K562 (cell line): Measurements from ENCODE around the gene FTO. TPM values are rescaled to one million over a fixed set of nuclear protein-coding genes. Genes with fewer than 3 reads are reported as not detected.

ENCODE experiments used
- ATAC-seq: fragments of 200-7000 bp; cut with Tn5 transposase; 3 replicates; pipeline ENCODE4 v1.9.1; 2020; ENCODE audit warnings: moderate library complexity
- BruUV-seq: library from RNA; stranded (reverse); fragments of 400-500 nt; replicated peaks from 2 replicates; lab custom pipeline; 2021; lab: Mats Ljungman, UMichigan
- CTCF ChIA-PET: fragments of 300-600 bp; formaldehyde crosslinking; extraction: SDS; loops from one replicate; lab custom pipeline; 2021; ENCODE audit warnings: low intra/inter-chr PET ratio; lab: Yijun Ruan, JAX
- POLR2A ChIA-PET: fragments of 300-600, 350-650 bp; sonication (Branson Sonifier 250); formaldehyde crosslinking; extraction: SDS; loops from one replicate; lab custom pipeline; 2021; ENCODE audit warnings: antibody characterized with exemption, inconsistent platforms; lab: Yijun Ruan, JAX
- DNase-seq, 4 experiments: peaks; one replicate each; pipeline versions ENCODE4 v3.0.0 to v3.0.0-alpha.2; 2011 to 2018; ENCODE audit warnings: low spot score in 3 of 4, mixed read lengths in 3 of 4; ENCODE audit errors: extremely low read depth in 1 of 4
- FAIRE-seq: peaks from 2 replicates; lab custom pipeline; 2011; peaks lifted over from hg19 to GRCh38; lab: Jason Lieb, UNC
- H2AFZ ChIP-seq: 2 replicates; pipeline ENCODE4 v1.6.0; 2011; ENCODE audit warnings: low read depth, low read length, control low read depth, inconsistent platforms
- H3K27ac ChIP-seq: fragments of 200-600 bp; 3 replicates; pipeline ENCODE4 v1.8.0; 2011; ENCODE audit warnings: low read depth, mild to moderate bottlenecking, control low read depth, inconsistent platforms, low read length, moderate library complexity, mixed read lengths; ENCODE audit errors: extremely low read depth
- H3K27me3 ChIP-seq, 2 experiments: fragments of 300-600 bp in 1 of 2; 2 replicates in 1 of 2; 3 replicates in 1 of 2; pipeline versions ENCODE4 v1.6.0 to v1.8.0; 2011; ENCODE audit warnings: inconsistent platforms in 2 of 2, low read length in 2 of 2, mild to moderate bottlenecking in 1 of 2, mixed read lengths in 1 of 2, moderate library complexity in 1 of 2; ENCODE audit not compliant: control insufficient read depth in 2 of 2, insufficient read depth in 2 of 2
- H3K36me3 ChIP-seq: fragments of 300-600 bp; 3 replicates; pipeline ENCODE4 v1.8.0; 2011; ENCODE audit warnings: mild to moderate bottlenecking, low read length, inconsistent platforms; ENCODE audit not compliant: control insufficient read depth, insufficient read depth
- H3K4me1 ChIP-seq, 2 experiments: fragments of 200-600 bp in 1 of 2; replicated peaks in 1 of 2; 2 replicates in 1 of 2; 3 replicates in 1 of 2; pipeline versions ENCODE4 v1.5.1 to v1.8.0; 2011; ENCODE audit warnings: inconsistent platforms in 2 of 2, low read length in 2 of 2, mild to moderate bottlenecking in 1 of 2, mixed read lengths in 1 of 2, moderate library complexity in 1 of 2; ENCODE audit not compliant: control insufficient read depth in 2 of 2, insufficient read depth in 2 of 2
- H3K4me2 ChIP-seq: 2 replicates; pipeline ENCODE4 v1.6.1; 2011; ENCODE audit warnings: low read length, control low read depth, inconsistent platforms, mixed read lengths; ENCODE audit not compliant: insufficient read depth
- H3K4me3 ChIP-seq: fragments of 200-600 bp; sonication (generic), shearing (Covaris generic); 2 replicates; pipeline ENCODE4 v1.5.1; 2016; ENCODE audit warnings: control low read depth, inconsistent platforms
- H3K79me2 ChIP-seq: fragments of 200-600 bp; 3 replicates; pipeline ENCODE4 v1.8.0; 2011; ENCODE audit warnings: low read length, inconsistent platforms; ENCODE audit not compliant: control insufficient read depth, insufficient read depth
- H3K9ac ChIP-seq, 2 experiments: 2 replicates each; pipeline versions ENCODE4 v1.6.0 to v1.6.1; 2011; ENCODE audit warnings: low read depth in 2 of 2, low read length in 2 of 2, control low read depth in 1 of 2, inconsistent platforms in 1 of 2, mild to moderate bottlenecking in 1 of 2, mixed read lengths in 1 of 2; ENCODE audit not compliant: insufficient read depth in 1 of 2
- H3K9me1 ChIP-seq: one replicate; pipeline ENCODE4 v1.6.0; 2011; ENCODE audit warnings: inconsistent platforms, mild to moderate bottlenecking, low read length, moderate library complexity; ENCODE audit not compliant: control insufficient read depth, insufficient read depth
- H3K9me3 ChIP-seq: replicated peaks from 2 replicates; pipeline ENCODE4 v1.5.1; 2011; ENCODE audit warnings: low read depth, low read length, inconsistent platforms; ENCODE audit not compliant: control insufficient read depth, insufficient read depth
- H4K20me1 ChIP-seq: replicated peaks from 2 replicates; pipeline ENCODE4 v1.6.1; 2011; ENCODE audit warnings: low read length, inconsistent platforms, mixed read lengths; ENCODE audit not compliant: control insufficient read depth, insufficient read depth
- BRD4 ChIP-seq: fragments of 200-600 bp; sonication (generic); IDR thresholded peaks from 2 replicates; pipeline ENCODE4 v1.6.1; 2017; ENCODE audit warnings: inconsistent platforms
- BRF1 ChIP-seq: IDR thresholded peaks from 3 replicates; pipeline ENCODE4 v1.6.1; 2011; ENCODE audit warnings: borderline replicate concordance, mild to moderate bottlenecking; ENCODE audit not compliant: insufficient read length; ENCODE audit errors: extremely low read depth
- CBFB ChIP-seq: sonication (generic); formaldehyde crosslinking; IDR thresholded peaks from 2 replicates; pipeline ENCODE4 v1.4.0; 2020; ENCODE audit warnings: mild to moderate bottlenecking, missing genetic modification reagents
- CSDE1 ChIP-seq, 2 experiments: fragments of 450-650 bp; IDR thresholded peaks; 2 replicates each; pipeline ENCODE4 v1.6.1; 2016; ENCODE audit warnings: mild to moderate bottlenecking in 1 of 2
- GATAD2B ChIP-seq: fragments of 450-650 bp; IDR thresholded peaks from 2 replicates; pipeline ENCODE4 v1.6.1; 2017; ENCODE audit warnings: mild to moderate bottlenecking, borderline replicate concordance
- HMBOX1 ChIP-seq: sonication (generic); IDR thresholded peaks from 2 replicates; pipeline ENCODE4 v1.6.1; 2016
- JUN ChIP-seq, 2 experiments: sonication (generic) in 1 of 2; formaldehyde crosslinking in 1 of 2; IDR thresholded peaks; 2 replicates each; pipeline versions ENCODE4 v1.6.1 to v1.8.0; 2012 to 2022; ENCODE audit warnings: borderline replicate concordance in 2 of 2, mild to moderate bottlenecking in 2 of 2, improper control_type of control experiment in 1 of 2, low read depth in 1 of 2, low read length in 1 of 2, missing genetic modification reagents in 1 of 2
- KLF6 ChIP-seq: fragments of 250-450 bp; sonication (Bioruptor Pico); IDR thresholded peaks from 2 replicates; pipeline ENCODE4 v1.4.0; 2020; ENCODE audit warnings: mild to moderate bottlenecking, moderate library complexity, borderline replicate concordance
- NFYB ChIP-seq: IDR thresholded peaks from 2 replicates; pipeline ENCODE4 v1.6.1; 2011; ENCODE audit warnings: mild to moderate bottlenecking, moderate library complexity; ENCODE audit not compliant: insufficient read length; ENCODE audit errors: extremely low read depth
- SP1 ChIP-seq: sonication (generic); formaldehyde crosslinking; IDR thresholded peaks from 2 replicates; pipeline ENCODE4 v1.8.1; 2022; ENCODE audit warnings: mild to moderate bottlenecking, missing genetic modification reagents
- TRIM28 ChIP-seq: fragments of 450-650 bp; IDR thresholded peaks from 2 replicates; pipeline ENCODE4 v1.6.1; 2017
- ZBTB7A ChIP-seq: IDR thresholded peaks from 2 replicates; pipeline ENCODE4 v1.6.1; 2011; ENCODE audit warnings: low read depth, mild to moderate bottlenecking, low read length, moderate library complexity, borderline replicate concordance; ENCODE audit not compliant: control insufficient read depth
- ZNF696 ChIP-seq: fragments of 250-450 bp; sonication (Bioruptor Pico); conservative IDR thresholded peaks from 2 replicates; pipeline ENCODE4 v1.4.0; 2020; ENCODE audit warnings: mild to moderate bottlenecking, moderate library complexity
- ZNF785 ChIP-seq: fragments of 250-450 bp; sonication (Bioruptor Pico); IDR thresholded peaks from 2 replicates; pipeline ENCODE4 v1.4.0; 2020; ENCODE audit warnings: mild to moderate bottlenecking
- WGBS: fragments of 100-300 bp; shearing (Covaris generic); methylation state at CpG from one replicate; pipeline ENCODE4 v1.1.6; 2016; ENCODE audit warnings: low coverage, mixed read lengths; ENCODE audit not compliant: insufficient coverage; ENCODE audit errors: missing lambda C conversion rate; 5-methylcytosine and 5-hydroxymethylcytosine counted together
- in situ Hi-C: fragments of 300-500 bp; cut with MboI; formaldehyde crosslinking; loops from 4 replicates; pipeline ENCODE4 v1.15.0; 2018; ENCODE audit warnings: inconsistent platforms, mixed read lengths
- intact Hi-C: fragments of 100-400 bp; cut with micrococcal nuclease; formaldehyde crosslinking; loops from 2 replicates; pipeline ENCODE4 v1.14.2; 2022
- polyA plus RNA-seq, 8 experiments: library from polyadenylated mRNA; depleted of rRNA in 4 of 8; stranded (reverse) in 5 of 8; unstranded in 3 of 8; fragments of >200 nt; fragmentation: Nextera tagmentation in 2 of 8; fragmentation: Illumina TruSeq in 1 of 8; extraction: Ambion mirVana in 2 of 8; extraction: Trizol in 1 of 8; gene quantifications; 2 replicates each; pipeline versions ENCODE4 v1.2.1 to v1.2.3, GENCODE V29; 2011 to 2014; ENCODE audit warnings: inconsistent platforms in 1 of 8, missing spikeins in 1 of 8
- total RNA-seq, 7 experiments: library from RNA; depleted of rRNA in 6 of 7; stranded (reverse); fragments of >200 nt in 6 of 7; fragmentation: Illumina TruSeq in 2 of 7; extraction: Trizol in 2 of 7; gene quantifications; 2 replicates each; pipeline versions ENCODE4 v1.2.1 to v1.2.3, GENCODE V29; 2011 to 2021; ENCODE audit warnings: low replicate concordance in 1 of 7
- TF ChIP-seq, protein P1 (sequence below): sonication (generic); formaldehyde crosslinking; IDR thresholded peaks from 2 replicates; pipeline ENCODE4 v1.8.1; 2023; ENCODE audit warnings: mild to moderate bottlenecking, missing genetic modification reagents
- TF ChIP-seq, protein P2 (sequence below): fragments of 250-450 bp; sonication (Bioruptor Pico); IDR thresholded peaks from 2 replicates; pipeline ENCODE4 v1.8.0; 2022; ENCODE audit warnings: inconsistent platforms, mild to moderate bottlenecking, moderate library complexity, borderline replicate concordance
- TF ChIP-seq, protein P3 (sequence below), 3 experiments: IDR thresholded peaks in 2 of 3; conservative IDR thresholded peaks in 1 of 3; 2 replicates each; pipeline ENCODE4 v1.5.1; 2011 to 2012; ENCODE audit warnings: low read length in 3 of 3, mild to moderate bottlenecking in 3 of 3, control low read depth in 2 of 3, improper control_type of control experiment in 1 of 3, inconsistent platforms in 1 of 3, low read depth in 1 of 3, mixed read lengths in 1 of 3, moderate library complexity in 1 of 3; ENCODE audit not compliant: insufficient read depth in 2 of 3

FTO gene
- total and polyA plus RNA-seq, 9 of the 15 experiments (the other 6 are each of a cell fraction or from before 2014, with no cell fraction given), result 11.3 to 27.7 (median 25.5) TPM

GRCh38 chr16:53985861-53986260 is 281.9 kb downstream of the FTO start:
- ATAC-seq, result no peak
- no peak overlapping the region for H3K27ac ChIP-seq
- H4K20me1 ChIP-seq, result no peaks in the 10 kb centered on the region
- POLR2A ChIA-PET, result no interaction called here
- intact Hi-C loops, result no loop called here
- TF ChIP-seq NFYB, result no peak
- TF ChIP-seq KLF6 (CRISPR knock-in tag), result no peak
- TF ChIP-seq BRD4, result no peak
- TF ChIP-seq, protein P1, sequence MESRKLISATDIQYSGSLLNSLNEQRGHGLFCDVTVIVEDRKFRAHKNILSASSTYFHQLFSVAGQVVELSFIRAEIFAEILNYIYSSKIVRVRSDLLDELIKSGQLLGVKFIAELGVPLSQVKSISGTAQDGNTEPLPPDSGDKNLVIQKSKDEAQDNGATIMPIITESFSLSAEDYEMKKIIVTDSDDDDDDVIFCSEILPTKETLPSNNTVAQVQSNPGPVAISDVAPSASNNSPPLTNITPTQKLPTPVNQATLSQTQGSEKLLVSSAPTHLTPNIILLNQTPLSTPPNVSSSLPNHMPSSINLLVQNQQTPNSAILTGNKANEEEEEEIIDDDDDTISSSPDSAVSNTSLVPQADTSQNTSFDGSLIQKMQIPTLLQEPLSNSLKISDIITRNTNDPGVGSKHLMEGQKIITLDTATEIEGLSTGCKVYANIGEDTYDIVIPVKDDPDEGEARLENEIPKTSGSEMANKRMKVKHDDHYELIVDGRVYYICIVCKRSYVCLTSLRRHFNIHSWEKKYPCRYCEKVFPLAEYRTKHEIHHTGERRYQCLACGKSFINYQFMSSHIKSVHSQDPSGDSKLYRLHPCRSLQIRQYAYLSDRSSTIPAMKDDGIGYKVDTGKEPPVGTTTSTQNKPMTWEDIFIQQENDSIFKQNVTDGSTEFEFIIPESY (CRISPR knock-in tag), result no peak
- no peak for TF ChIP-seq ZNF696 (CRISPR knock-in tag)
- TF ChIP-seq, protein P2, sequence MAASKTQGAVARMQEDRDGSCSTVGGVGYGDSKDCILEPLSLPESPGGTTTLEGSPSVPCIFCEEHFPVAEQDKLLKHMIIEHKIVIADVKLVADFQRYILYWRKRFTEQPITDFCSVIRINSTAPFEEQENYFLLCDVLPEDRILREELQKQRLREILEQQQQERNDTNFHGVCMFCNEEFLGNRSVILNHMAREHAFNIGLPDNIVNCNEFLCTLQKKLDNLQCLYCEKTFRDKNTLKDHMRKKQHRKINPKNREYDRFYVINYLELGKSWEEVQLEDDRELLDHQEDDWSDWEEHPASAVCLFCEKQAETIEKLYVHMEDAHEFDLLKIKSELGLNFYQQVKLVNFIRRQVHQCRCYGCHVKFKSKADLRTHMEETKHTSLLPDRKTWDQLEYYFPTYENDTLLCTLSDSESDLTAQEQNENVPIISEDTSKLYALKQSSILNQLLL (CRISPR knock-in tag), result no peak
- no peak for TF ChIP-seq GATAD2B
- TF ChIP-seq, protein P3, sequence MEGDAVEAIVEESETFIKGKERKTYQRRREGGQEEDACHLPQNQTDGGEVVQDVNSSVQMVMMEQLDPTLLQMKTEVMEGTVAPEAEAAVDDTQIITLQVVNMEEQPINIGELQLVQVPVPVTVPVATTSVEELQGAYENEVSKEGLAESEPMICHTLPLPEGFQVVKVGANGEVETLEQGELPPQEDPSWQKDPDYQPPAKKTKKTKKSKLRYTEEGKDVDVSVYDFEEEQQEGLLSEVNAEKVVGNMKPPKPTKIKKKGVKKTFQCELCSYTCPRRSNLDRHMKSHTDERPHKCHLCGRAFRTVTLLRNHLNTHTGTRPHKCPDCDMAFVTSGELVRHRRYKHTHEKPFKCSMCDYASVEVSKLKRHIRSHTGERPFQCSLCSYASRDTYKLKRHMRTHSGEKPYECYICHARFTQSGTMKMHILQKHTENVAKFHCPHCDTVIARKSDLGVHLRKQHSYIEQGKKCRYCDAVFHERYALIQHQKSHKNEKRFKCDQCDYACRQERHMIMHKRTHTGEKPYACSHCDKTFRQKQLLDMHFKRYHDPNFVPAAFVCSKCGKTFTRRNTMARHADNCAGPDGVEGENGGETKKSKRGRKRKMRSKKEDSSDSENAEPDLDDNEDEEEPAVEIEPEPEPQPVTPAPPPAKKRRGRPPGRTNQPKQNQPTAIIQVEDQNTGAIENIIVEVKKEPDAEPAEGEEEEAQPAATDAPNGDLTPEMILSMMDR (IDR thresholded peaks at IDR 0.05 in 2 of 3, conservative IDR thresholded peaks at IDR 0.05 in 1 of 3; ENCODE audit: insufficient read depth in 2 of 3, low read depth in 1 of 3, low read length in 3 of 3), result no peak
- TF ChIP-seq SP1 (CRISPR knock-in tag), result no peak
- TF ChIP-seq TRIM28, result no peak
- no peak for TF ChIP-seq BRF1
- no peak for TF ChIP-seq CBFB
- no peak for TF ChIP-seq CSDE1 (IDR thresholded peaks at IDR 0.05)
- no peak for TF ChIP-seq JUN (IDR thresholded peaks at IDR 0.05; ENCODE audit: borderline replicate concordance, low read depth, low read length)
- TF ChIP-seq JUN (CRISPR knock-in tag; IDR thresholded peaks at IDR 0.05; ENCODE audit: borderline replicate concordance), result no peak
- no peak for TF ChIP-seq ZBTB7A
- TF ChIP-seq HMBOX1, result no peak
- no peak for TF ChIP-seq ZNF785 (CRISPR knock-in tag)
- DNase-seq, result no peak
- H3K4me3 ChIP-seq, result no peak overlapping the region
- no peaks in the 10 kb centered on the region for H3K27me3 ChIP-seq
- H3K9ac ChIP-seq, result no peak overlapping the region
- no peaks in the 10 kb centered on the region for H3K4me1 ChIP-seq
- no TSS peak for BruUV-seq
- FAIRE-seq, result no peak
- in situ Hi-C loops, result no loop called here
- H2AFZ ChIP-seq, result no peak overlapping the region
- H3K79me2 ChIP-seq, result no peaks in the 10 kb centered on the region
- CTCF ChIA-PET, result no interaction called here
- WGBS, result 5% methylated on average over 3 of the region's 3 CpGs
- no peaks in the 10 kb centered on the region for H3K9me3 ChIP-seq
- H3K4me2 ChIP-seq, result no peak overlapping the region
- no peaks in the 10 kb centered on the region for H3K36me3 ChIP-seq
- no peaks in the 10 kb centered on the region for H3K9me1 ChIP-seq
